Activated CD4-positive, alpha-beta T cell treated with anti-CD3 and anti-CD28 coated beads, Interleukin-2, amount 10 ng/mL, durations not matched to agents 7 days and 5 days (primary cell): Measurements from ENCODE around the gene IPO9. TPM values are rescaled to one million over a fixed set of nuclear protein-coding genes. Genes with fewer than 3 reads are reported as not detected.
"Not testable (repeated sequence)": the region's sequence is repeated elsewhere in the genome, so short reads cannot be mapped to it uniquely, and the experiment has no call there.

Source experiments
- CTCF ChIA-PET: fragments of 350-600 bp; sonication (Branson Sonifier 250); formaldehyde crosslinking; loops from one replicate; lab custom pipeline; 2021; ENCODE audit warnings: antibody characterized with exemption; lab: Charles Lee
- POLR2A ChIA-PET: fragments of 350-600 bp; sonication (Branson Sonifier 250); formaldehyde crosslinking; loops from one replicate; lab custom pipeline; 2021; ENCODE audit warnings: antibody characterized with exemption; lab: Charles Lee
- DNase-seq: peaks from one replicate; pipeline ENCODE4 v3.0.0-alpha.2; 2020
- H3K27ac Mint-ChIP-seq: one replicate; pipeline ENCODE4 v1.8.0; 2021; ENCODE audit warnings: mild to moderate bottlenecking, moderate library complexity, mixed read lengths
- H3K27me3 Mint-ChIP-seq: one replicate; pipeline ENCODE4 v1.8.0; 2021; ENCODE audit warnings: mixed read lengths
- H3K36me3 Mint-ChIP-seq: one replicate; pipeline ENCODE4 v1.8.0; 2021; ENCODE audit warnings: low read depth, mixed read lengths
- H3K4me1 Mint-ChIP-seq: one replicate; pipeline ENCODE4 v1.8.0; 2021; ENCODE audit warnings: mixed read lengths
- H3K4me3 Mint-ChIP-seq: one replicate; pipeline ENCODE4 v1.8.0; 2021; ENCODE audit warnings: mild to moderate bottlenecking, moderate library complexity, mixed read lengths
- H3K9me3 Mint-ChIP-seq: one replicate; pipeline ENCODE4 v1.8.0; 2021; ENCODE audit warnings: mixed read lengths
- total RNA-seq, 2 experiments: library from RNA; stranded (reverse); gene quantifications; one replicate each; pipeline ENCODE4 v1.2.3, GENCODE V29; 2021

The IPO9 gene
- total RNA-seq, 2 experiments from 2014 or later: 47.9 to 52.4 TPM

- H3K9me3 Mint-ChIP-seq: no peaks in the 10 kb centered on the region
- H3K36me3 Mint-ChIP-seq: peaks cover 13% of the 10 kb centered on the region
- POLR2A ChIA-PET: no interaction called here
- H3K4me3 Mint-ChIP-seq: no peak overlapping the region
- H3K4me1 Mint-ChIP-seq: peaks cover 11% of the 10 kb centered on the region
- DNase-seq: no peak
- H3K27ac Mint-ChIP-seq: no peak overlapping the region
- no peaks in the 10 kb centered on the region for H3K27me3 Mint-ChIP-seq
- CTCF ChIA-PET: interaction anchor here (2.0 kb wide), 1 partner anchor 11 kb away, joined by 7 read pairs; the partner anchor contains the start of gene IPO9
Observed at GRCh38 chr1:201840490-201840889, 11.5 kb downstream of the IPO9 start.

GRCh38 chr1:201841265-201841912, 12.4 kb downstream of the IPO9 start:
- H3K27ac Mint-ChIP-seq: no peak overlapping the region
- no peaks in the 10 kb centered on the region for H3K27me3 Mint-ChIP-seq
- peaks cover 14% of the 10 kb centered on the region for H3K4me1 Mint-ChIP-seq
- H3K4me3 Mint-ChIP-seq: no peak overlapping the region
- peaks cover 13% of the 10 kb centered on the region for H3K36me3 Mint-ChIP-seq
- DNase-seq: no peak
- H3K9me3 Mint-ChIP-seq: no peaks in the 10 kb centered on the region
- ChIA-PET CTCF (interaction anchor here (2.0 kb wide), 1 partner anchor 12 kb away, joined by 7 read pairs; the partner anchor contains the start of gene IPO9), POLR2A (no interaction called here)

GRCh38 chr1:201842472-201843027, 13.6 kb downstream of the IPO9 start:
- Mint-ChIP-seq H3K9me3 (no peaks in the 10 kb centered on the region), H3K4me1 (peaks cover 10% of the 10 kb centered on the region), H3K4me3 (no peak overlapping the region), H3K27ac (no peak overlapping the region), H3K36me3 (peaks cover 13% of the 10 kb centered on the region), H3K27me3 (no peaks in the 10 kb centered on the region)
- CTCF ChIA-PET: interaction anchor here (0.7 to 1.8 kb wide), 3 partner anchors 13 to 179 kb away, joined by 3 to 5 read pairs (median 3); partner anchors contain the start of gene IPO9
- DNase-seq: no peak
- POLR2A ChIA-PET: no interaction called here

GRCh38 chr1:201845331-201846083, 16.6 kb downstream of the IPO9 start:
- no peak overlapping the region for H3K4me3 Mint-ChIP-seq
- POLR2A ChIA-PET: no interaction called here
- CTCF ChIA-PET: interaction anchor here (3.8 kb wide), 1 partner anchor 16 kb away, joined by 15 read pairs; the partner anchor contains the start of gene IPO9
- H3K36me3 Mint-ChIP-seq: peaks cover 22% of the 10 kb centered on the region
- H3K27me3 Mint-ChIP-seq: no peaks in the 10 kb centered on the region
- DNase-seq: no peak
- no peaks in the 10 kb centered on the region for H3K9me3 Mint-ChIP-seq
- peaks cover 5% of the 10 kb centered on the region for H3K4me1 Mint-ChIP-seq
- no peak overlapping the region for H3K27ac Mint-ChIP-seq

GRCh38 chr1:201847150-201847549, 18.2 kb downstream of the IPO9 start:
- H3K27me3 Mint-ChIP-seq: no peaks in the 10 kb centered on the region
- peaks cover 5% of the 10 kb centered on the region for H3K4me1 Mint-ChIP-seq
- no peaks in the 10 kb centered on the region for H3K9me3 Mint-ChIP-seq
- no peak for DNase-seq
- H3K27ac Mint-ChIP-seq: no peak overlapping the region
- CTCF ChIA-PET: interaction anchor here (1.5 to 3.8 kb wide), 2 partner anchors 10 to 17 kb away, joined by 5 to 15 read pairs; partner anchors contain the start of gene IPO9
- no peak overlapping the region for H3K4me3 Mint-ChIP-seq
- POLR2A ChIA-PET: no interaction called here
- peaks cover 28% of the 10 kb centered on the region for H3K36me3 Mint-ChIP-seq

- no peak overlapping the region for H3K27ac Mint-ChIP-seq
- no peaks in the 10 kb centered on the region for H3K9me3 Mint-ChIP-seq
- no peaks in the 10 kb centered on the region for H3K27me3 Mint-ChIP-seq
- peaks cover 34% of the 10 kb centered on the region for H3K36me3 Mint-ChIP-seq
- H3K4me1 Mint-ChIP-seq: peaks cover 5% of the 10 kb centered on the region
- DNase-seq: no peak
- H3K4me3 Mint-ChIP-seq: no peak overlapping the region
- ChIA-PET CTCF (interaction anchor here (1.2 to 3.8 kb wide), 2 partner anchors 18 to 20 kb away, joined by 4 to 15 read pairs; partner anchors contain the start of gene IPO9), POLR2A (no interaction called here)
Observed at GRCh38 chr1:201848230-201848629, 19.3 kb downstream of the IPO9 start.

- ChIA-PET POLR2A (no interaction called here), CTCF (interaction anchor here (1.0 to 1.5 kb wide), 4 partner anchors 20 to 123 kb away, joined by 3 read pairs; no protein-coding TSS in a partner anchor)
- H3K27ac Mint-ChIP-seq: no peak overlapping the region
- H3K9me3 Mint-ChIP-seq: no peaks in the 10 kb centered on the region
- no peaks in the 10 kb centered on the region for H3K27me3 Mint-ChIP-seq
- H3K4me3 Mint-ChIP-seq: no peak overlapping the region
- H3K4me1 Mint-ChIP-seq: peaks cover 5% of the 10 kb centered on the region
- no peak for DNase-seq
- peaks cover 38% of the 10 kb centered on the region for H3K36me3 Mint-ChIP-seq
Observed at GRCh38 chr1:201849372-201850052, 20.6 kb downstream of the IPO9 start.

GRCh38 chr1:201850053-201850397, 21.1 kb downstream of the IPO9 start:
- CTCF ChIA-PET: interaction anchor here (1.1 to 1.5 kb wide), 3 partner anchors 19 to 122 kb away, joined by 3 read pairs; no protein-coding TSS in a partner anchor
- Mint-ChIP-seq H3K36me3 (peaks cover 41% of the 10 kb centered on the region), H3K27ac (no peak overlapping the region), H3K9me3 (no peaks in the 10 kb centered on the region), H3K4me1 (peaks cover 5% of the 10 kb centered on the region), H3K4me3 (no peak overlapping the region), H3K27me3 (no peaks in the 10 kb centered on the region)
- DNase-seq: no peak
- POLR2A ChIA-PET: no interaction called here

GRCh38 chr1:201851949-201852348, 23.0 kb downstream of the IPO9 start:
- H3K36me3 Mint-ChIP-seq: peaks cover 57% of the 10 kb centered on the region

GRCh38 chr1:201856722-201857121, 27.8 kb downstream of the IPO9 start:
- H3K4me1 Mint-ChIP-seq, H3K27ac Mint-ChIP-seq, H3K9me3 Mint-ChIP-seq, CTCF ChIA-PET, H3K4me3 Mint-ChIP-seq, POLR2A ChIA-PET, DNase-seq, H3K27me3 Mint-ChIP-seq: not testable (repeated sequence)
- H3K36me3 Mint-ChIP-seq: peaks cover 66% of the 10 kb centered on the region

More at GRCh38 chr1:201851949-201852348, 23.0 kb downstream of the IPO9 start:
- Mint-ChIP-seq H3K4me3 (no peak overlapping the region), H3K4me1 (no peaks in the 10 kb centered on the region), H3K9me3 (no peaks in the 10 kb centered on the region), H3K27me3 (no peaks in the 10 kb centered on the region), H3K27ac (no peak overlapping the region)
- POLR2A ChIA-PET: no interaction called here
- no peak for DNase-seq
- CTCF ChIA-PET: no interaction called here

- Mint-ChIP-seq H3K4me1 (no peaks in the 10 kb centered on the region), H3K9me3 (no peaks in the 10 kb centered on the region), H3K27ac (no peak overlapping the region), H3K27me3 (no peaks in the 10 kb centered on the region), H3K36me3 (peaks cover 59% of the 10 kb centered on the region), H3K4me3 (no peak overlapping the region)
- ChIA-PET CTCF (interaction anchor here (1.5 kb wide), 1 partner anchor 66 kb away, joined by 3 read pairs; no protein-coding TSS in a partner anchor), POLR2A (no interaction called here)
- DNase-seq: no peak
Observed at GRCh38 chr1:201859424-201859823, 30.5 kb downstream of the IPO9 start.

- POLR2A ChIA-PET: no interaction called here
- no peak for DNase-seq
Observed at GRCh38 chr1:201861448-201861847, 32.5 kb downstream of the IPO9 start.

More at GRCh38 chr1:201861448-201861847, 32.5 kb downstream of the IPO9 start:
- H3K27ac Mint-ChIP-seq: no peak overlapping the region
- no peak overlapping the region for H3K4me3 Mint-ChIP-seq
- H3K4me1 Mint-ChIP-seq: peaks cover 2% of the 10 kb centered on the region
- H3K36me3 Mint-ChIP-seq: peaks cover 44% of the 10 kb centered on the region
- CTCF ChIA-PET: interaction anchor here (1.2 kb wide), 1 partner anchor 34 kb away, joined by 3 read pairs; no protein-coding TSS in a partner anchor
- H3K9me3 Mint-ChIP-seq: no peaks in the 10 kb centered on the region
- H3K27me3 Mint-ChIP-seq: no peaks in the 10 kb centered on the region
